Thyroid gland (tissue), 4 donors: Measurements from ENCODE around the gene B3GNT5.

Experiments
- POLR2A ChIP-seq, 2 donors: fragments of 450-650 bp; IDR thresholded peaks; one replicate each; pipeline ENCODE4 v1.6.1; 2017; ENCODE audit warnings: antibody characterized with exemption in 2 of 2, mild to moderate bottlenecking in 2 of 2, moderate library complexity in 1 of 2
- TF ChIP-seq, protein P1 (sequence below), 6 experiments: fragments of 200-600 bp in 3 of 6; fragments of 450-650 bp in 3 of 6; sonication (generic) in 3 of 6; IDR thresholded peaks; one replicate each; pipeline ENCODE4 v1.5.1; 2016 to 2019; ENCODE audit warnings: antibody characterized with exemption in 6 of 6, mild to moderate bottlenecking in 2 of 6, inconsistent platforms in 1 of 6, moderate library complexity in 1 of 6

DNA sequence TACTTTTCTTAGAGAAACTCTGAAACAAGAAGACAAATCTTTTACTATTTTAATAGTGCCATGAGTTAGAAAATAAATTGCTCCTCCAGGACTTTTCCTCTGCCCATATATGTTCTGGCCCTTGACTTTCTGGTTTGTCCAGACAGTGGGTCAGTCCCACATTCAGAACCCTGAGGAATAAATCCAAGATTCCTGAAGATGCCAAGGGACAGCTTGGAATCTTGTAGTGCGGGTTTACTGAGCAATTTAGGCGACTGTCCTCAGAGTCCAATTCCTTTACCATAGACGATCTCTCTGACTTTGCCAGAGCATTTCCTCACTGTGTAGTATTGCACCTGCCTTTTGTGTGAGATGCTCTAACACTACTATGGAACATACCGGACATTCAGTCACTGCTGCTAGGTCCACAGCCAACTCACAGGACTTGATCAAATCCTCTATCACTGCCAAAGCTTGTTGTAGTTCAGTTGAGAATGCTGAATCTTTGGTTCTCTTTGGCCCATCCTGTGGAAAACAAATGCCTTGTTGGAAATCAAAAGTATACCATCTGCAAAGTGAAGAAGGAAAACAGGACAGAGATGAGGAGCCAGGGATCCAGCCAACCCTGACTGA, 37.4 kb upstream of the B3GNT5 start:
- TF ChIP-seq POLR2A (IDR thresholded peaks at IDR 0.05) = no peak
- TF ChIP-seq, protein P1, sequence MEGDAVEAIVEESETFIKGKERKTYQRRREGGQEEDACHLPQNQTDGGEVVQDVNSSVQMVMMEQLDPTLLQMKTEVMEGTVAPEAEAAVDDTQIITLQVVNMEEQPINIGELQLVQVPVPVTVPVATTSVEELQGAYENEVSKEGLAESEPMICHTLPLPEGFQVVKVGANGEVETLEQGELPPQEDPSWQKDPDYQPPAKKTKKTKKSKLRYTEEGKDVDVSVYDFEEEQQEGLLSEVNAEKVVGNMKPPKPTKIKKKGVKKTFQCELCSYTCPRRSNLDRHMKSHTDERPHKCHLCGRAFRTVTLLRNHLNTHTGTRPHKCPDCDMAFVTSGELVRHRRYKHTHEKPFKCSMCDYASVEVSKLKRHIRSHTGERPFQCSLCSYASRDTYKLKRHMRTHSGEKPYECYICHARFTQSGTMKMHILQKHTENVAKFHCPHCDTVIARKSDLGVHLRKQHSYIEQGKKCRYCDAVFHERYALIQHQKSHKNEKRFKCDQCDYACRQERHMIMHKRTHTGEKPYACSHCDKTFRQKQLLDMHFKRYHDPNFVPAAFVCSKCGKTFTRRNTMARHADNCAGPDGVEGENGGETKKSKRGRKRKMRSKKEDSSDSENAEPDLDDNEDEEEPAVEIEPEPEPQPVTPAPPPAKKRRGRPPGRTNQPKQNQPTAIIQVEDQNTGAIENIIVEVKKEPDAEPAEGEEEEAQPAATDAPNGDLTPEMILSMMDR (IDR thresholded peaks at IDR 0.05) = no peak
